HL-60 (cell line): ENCODE results near the gene DLGAP5.

Source experiments
- CTCF ChIP-seq: IDR thresholded peaks from one replicate; pipeline ENCODE4 v1.5.1; 2011; ENCODE audit warnings: low read length, control low read depth, inconsistent platforms; ENCODE audit not compliant: insufficient read depth
- GABPA ChIP-seq: IDR thresholded peaks from 2 replicates; pipeline ENCODE4 v1.6.1; 2012; ENCODE audit warnings: low read depth

GRCh38 chr14:55239320-55239719 is 47.9 kb upstream of the DLGAP5 start:
- TF ChIP-seq CTCF (no peak), GABPA (no peak)
